Fibroblast of skin of left quadriceps (primary cell): ENCODE measurements around the gene FAM47E.

ENCODE experiments used
- DNase-seq, 2 experiments: peaks; one replicate each; pipeline ENCODE4 v3.0.0-alpha.2; 2013; ENCODE audit warnings: low read depth in 2 of 2

The FAM47E gene

DNA sequence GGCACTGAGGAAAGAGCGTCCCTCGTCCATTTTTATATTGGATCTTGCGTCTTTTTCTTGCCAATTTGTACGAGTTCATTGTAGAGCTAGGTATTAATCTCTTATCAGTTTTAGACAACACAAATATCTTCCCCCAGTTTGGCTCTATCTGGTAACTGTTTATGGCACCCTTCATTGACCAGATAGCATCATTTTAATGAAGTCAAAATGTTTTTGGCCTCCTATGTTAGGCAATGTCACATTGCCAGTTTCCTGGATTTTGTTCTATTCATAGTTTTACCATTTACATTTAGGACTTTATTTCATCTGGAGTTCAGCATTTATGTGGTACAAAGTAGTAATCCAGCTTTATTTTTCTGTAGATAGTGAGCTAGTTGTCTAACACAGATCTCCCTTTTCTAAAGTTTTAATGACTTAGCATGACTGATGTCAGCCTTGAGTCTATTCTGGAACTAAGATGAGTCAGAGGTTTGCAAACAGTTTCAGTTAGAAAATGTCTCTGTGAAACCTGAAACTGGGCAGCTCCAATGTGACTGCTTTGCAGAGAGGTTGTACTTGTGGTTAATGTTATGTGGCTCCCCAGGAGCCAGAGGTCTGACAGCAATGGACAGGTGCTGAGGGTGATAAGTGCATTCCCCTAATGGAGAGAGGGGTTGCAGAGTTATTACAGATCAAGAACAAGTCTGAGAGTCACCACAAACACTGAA, 49.7 kb downstream of the FAM47E start:
- peak; percentile 29 to 38 for DNase-seq

DNA sequence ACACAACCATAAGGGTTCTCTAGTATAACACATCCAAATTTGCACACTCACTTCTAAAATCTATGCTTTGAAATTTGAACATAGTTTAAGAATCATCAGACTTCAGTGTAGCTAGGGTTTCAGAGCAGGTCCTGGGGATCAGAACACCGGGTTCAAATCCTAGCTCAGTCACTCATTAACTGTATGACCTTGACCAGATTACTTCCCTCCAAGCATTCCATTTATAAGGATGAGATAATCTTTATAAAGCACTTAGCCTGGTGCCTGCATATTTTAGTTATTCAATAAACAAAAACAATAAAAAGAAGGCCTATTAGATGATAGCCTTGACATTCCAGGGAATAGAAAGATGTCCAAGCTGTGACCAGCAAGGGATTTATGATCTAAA, 50.2 kb downstream of the FAM47E start:
- no peak for DNase-seq

DNA sequence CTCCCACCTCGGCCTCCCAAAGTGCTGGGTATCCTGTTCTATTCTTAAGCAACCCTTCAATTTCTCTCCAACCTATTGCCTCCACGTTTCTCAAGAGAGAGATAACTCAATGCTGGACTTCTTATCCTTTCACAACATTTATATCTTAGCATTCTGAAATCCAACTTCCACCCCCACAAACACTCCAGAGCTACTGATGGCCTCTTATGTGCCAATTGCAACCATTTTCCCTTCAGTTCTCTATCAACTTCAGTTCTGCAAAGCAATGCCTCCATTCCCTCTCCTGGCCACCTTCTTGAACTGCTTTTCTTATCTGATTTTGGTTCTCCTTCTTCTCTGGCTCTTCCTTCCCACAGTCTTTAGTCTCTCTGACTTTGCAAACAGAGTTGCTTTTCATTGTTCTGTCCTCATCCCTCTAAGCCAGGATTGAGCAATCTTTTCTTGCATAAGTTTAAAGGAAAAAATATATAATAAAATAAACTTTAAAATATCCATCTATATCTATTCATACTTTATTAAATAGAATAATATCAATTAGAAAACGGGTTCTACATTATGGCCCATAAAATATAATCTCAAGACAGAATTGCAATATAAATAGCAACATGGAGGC, 51.4 kb downstream of the FAM47E start:
- DNase-seq, result no peak

DNA sequence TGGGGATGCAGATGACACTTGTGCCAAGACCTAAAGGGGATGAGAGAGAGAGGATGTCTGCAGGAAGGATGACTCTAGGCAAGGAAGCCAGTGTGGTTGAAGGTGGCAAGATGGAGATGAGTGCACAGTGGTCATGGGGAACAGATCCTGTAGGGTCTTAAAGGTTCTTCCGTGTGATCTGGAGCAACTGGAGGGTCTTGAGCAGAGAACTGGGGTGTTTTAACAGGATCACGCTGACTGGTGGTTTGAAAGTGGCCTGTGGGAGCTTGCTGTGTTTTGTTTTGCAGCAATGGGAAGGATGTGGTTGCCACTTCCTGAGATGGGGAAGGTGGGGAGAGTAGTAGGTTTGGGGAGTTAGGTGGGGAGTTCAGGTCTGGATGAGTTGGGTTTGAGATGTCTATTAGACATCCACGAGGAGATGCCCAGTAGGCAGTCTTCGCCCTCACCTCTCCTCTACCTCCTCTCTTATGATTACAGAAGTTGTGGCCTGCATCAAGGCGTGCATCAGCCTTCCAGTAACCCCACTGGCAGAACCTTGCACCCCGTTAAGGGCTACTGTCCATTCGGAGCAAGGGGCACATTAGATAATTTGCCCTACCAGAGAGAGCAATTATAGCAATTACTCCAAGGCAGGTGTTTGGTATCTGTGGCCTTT, 53.6 kb downstream of the FAM47E start:
- DNase-seq, result no peak

DNA sequence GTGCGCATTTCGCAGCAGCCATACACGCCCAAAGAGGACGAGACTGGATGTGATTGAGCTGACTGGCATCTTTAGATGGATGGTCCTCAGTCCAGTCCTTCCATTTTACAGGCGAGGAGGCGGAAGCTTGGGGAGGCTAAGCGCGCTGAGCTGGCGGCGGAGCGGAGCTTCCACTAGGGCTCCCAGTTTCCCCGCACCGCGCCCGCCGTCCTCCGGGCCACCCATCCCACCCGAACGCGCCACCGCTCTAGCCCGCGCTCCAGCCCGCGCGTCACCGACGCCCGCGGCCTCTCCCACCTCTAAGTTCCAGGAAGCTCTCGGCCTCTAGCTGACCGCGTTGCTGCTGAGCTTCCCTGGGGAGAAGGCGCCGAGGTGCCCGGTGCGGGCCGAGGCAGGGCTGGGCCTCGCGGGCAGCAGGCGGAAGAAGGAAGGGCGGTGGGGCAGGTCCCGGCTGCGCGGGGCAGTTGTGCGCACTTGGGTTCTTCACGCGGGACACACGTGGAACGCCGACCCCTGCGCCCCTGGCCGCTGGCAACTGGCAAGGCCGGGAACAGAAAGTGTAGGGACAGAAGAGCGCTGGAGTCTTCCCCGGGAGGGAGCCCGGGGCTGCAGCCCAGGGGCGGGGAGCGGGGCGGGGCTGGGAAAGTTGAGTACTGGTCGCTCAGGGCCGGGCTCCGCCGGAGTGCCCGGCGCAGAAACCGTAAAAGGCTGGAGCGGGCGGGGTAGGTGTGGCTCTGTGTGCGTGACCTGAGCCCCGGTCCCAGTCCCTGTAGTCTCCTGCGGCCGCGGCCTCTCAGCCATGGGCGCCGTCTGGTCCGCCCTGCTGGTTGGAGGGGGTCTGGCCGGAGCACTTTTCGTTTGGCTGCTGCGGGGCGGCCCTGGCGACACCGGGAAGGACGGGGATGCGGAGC, 54.7 kb downstream of the FAM47E start, which contains the start of gene STBD1:
Gene STBD1 (plus strand): TSS at position 763 of the 911 bp plus-strand sequence. CDS start 37 bp downstream, at position 800.
- peak; percentile 17 to 21 for DNase-seq

DNA sequence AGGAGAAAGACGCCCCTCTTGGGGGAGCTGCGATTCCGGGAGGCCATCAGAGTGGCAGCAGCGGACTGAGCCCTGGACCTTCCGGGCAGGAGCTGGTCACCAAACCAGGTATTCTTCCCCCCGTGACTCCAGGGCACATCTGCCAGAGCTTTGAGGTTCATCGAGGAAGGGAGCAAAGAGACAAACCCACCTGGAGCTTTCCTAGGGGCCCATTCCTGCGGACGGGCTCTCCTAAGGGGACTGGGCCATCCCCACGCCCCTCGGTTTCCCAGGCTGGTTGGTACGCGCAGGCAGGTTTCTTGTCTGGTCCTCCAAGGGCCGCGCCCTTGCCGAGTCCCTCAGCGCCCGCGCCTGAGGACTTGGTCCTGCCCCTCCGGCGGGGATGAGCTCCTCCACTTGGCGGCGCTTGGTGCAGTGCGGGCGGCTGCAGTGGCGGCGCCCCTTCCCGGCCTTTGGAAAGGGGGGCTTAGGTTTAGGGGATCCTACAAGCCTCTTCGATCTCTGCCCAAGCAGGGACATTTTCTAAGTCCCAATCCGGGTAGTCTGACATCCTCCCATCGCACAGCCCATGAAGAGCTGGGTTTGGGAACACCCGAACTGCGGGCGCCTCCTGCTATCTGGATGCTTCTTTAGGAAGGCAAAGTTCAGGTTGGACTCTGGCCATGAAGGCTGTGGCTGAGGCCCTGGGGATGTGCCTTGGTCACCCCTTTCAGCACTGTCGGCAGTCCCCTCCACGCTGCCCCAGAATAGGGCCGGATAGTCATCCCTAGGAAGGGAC, 55.5 kb downstream of the FAM47E start:
- peak; percentile 10 to 15 for DNase-seq

DNA sequence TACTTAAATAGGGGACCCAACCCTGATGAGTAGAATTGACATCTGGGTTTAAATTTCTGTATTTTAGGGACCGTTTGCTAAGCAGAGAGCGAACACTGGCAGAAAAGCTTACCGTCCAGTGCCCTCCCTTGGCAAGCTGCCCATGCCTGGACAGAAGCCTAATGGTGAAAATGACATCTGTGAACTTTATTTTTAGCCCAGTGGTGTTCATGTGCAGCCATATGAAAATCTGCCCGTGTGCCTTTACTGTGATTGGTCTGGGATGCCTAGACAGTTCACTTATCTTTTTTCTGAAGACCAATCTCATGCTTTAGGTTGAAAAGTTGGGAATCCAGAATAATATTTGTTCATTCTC, 56.1 kb downstream of the FAM47E start:
- DNase-seq, result no peak

DNA sequence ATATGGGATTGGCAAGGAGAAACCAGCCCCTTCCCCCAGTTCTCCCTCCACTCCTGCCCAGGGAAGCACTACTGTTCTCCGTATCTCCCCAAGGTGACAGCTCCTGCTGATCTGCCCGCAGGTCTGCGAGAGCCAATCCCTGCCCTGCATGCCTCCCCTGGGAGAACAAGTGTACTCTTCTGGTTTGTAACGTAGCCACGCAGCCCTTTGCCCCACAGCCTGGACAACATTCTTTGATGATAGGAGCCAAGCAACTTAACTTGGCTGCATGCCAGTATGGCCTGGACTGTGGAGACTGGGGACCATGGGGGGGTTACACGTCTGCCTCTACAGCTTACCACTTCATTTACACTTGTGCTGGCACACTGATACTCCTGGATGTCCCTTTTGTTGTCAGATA, 57.0 kb downstream of the FAM47E start:
- DNase-seq, result no peak

DNA sequence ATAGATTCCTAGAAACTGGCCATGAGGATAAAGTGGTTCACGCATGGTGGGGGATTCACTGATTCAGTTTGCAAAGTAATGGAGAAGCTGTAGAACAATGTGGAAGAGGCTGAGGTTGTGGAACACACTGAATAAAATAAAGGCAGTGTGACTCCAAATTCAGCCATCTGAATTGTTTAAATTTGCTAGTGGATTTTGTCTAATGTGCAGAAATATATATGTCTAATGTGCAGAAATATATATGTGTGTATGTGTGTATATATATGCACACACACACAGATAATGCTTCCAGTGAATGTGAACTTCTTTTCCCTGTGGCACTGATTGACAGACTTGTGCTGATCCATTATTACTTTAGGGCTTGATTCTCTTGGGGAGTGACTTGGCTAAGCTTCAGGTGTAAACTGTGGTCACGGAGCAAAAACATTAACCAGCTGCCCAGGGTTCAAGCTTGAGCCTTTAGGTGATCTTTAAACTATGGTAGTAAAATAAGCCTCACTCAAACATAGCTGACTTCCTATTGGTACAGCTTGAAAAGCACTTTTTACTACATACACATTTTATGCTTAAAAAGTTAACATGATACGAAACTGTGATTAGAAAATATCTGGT, 58.5 kb downstream of the FAM47E start:
- no peak for DNase-seq

DNA sequence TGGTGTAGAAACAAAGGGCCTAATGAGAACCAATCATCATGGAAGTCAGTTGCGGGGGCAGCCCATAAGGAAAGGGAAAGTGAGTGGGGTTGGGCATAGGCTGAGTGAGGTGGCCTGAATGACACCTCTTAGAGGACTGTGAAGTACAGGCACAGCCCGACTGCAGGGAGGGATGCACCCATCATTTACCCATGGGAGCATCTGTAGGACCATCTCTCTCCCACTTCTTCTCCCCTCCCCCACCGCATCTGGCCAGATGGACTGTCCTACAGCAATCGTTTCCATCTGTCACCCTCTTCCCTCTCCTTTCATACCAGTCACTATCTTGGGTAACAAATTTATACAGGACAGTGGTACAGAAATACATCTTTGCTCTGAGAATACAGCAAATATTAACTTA, 59.2 kb downstream of the FAM47E start:
- DNase-seq, result no peak

DNA sequence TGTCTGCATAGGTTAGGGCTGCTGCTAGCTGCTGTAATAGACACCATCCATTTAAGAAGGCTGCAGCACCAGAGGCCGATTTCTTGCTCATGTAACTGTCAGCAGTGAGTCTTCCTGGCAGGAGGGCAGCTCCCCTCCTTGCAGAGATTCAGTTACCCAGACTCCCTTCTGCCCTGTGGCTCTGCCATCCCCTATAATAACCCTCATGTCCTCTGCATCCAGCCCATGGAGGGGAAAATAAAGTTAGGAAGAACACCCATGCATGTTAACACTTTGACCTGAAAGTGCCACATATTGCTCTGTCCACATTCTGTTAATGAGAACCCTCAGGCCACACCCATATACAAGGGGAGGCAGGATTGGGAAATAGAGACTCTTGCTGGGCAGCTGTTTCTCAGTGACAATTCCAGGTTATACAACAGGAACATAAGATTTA, 60.4 kb downstream of the FAM47E start:
- no peak for DNase-seq

DNA sequence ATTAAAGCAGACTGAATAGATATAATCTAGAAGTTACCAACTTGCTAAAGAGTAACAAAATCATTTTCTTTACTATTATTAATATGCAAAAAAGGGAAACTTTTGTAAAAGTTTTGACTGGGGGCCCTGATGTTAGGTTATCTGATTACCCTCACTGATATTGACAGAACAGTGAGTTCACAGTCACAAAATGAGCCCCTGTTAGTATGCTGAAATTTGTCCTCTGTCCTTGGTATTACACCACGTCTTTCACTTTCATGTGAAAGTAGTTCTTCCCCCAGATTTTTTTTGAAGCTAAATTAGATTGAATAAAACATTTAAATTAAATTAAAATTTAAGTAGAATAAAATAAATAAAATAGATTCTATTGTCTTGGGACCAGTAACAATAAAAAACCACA, 60.9 kb downstream of the FAM47E start:
- no peak for DNase-seq

DNA sequence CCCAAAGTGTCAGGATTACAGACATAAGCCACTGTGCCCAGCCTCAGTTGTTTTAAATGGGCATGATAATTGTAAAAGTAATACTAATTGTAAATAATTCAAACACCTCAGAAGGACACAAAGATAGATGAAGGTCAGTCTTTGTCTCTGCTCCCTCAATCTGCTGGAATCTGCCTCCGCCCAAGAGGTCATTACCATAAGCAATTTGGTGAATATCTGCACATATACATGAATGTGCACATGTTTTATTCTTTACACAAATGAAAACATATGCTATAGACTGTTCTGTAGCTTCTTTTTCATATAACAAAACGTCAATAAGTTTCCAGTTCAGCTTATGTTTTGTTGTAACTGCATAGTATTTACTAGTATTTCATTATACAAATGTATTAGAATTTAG, 62.0 kb downstream of the FAM47E start:
- DNase-seq, result no peak

DNA sequence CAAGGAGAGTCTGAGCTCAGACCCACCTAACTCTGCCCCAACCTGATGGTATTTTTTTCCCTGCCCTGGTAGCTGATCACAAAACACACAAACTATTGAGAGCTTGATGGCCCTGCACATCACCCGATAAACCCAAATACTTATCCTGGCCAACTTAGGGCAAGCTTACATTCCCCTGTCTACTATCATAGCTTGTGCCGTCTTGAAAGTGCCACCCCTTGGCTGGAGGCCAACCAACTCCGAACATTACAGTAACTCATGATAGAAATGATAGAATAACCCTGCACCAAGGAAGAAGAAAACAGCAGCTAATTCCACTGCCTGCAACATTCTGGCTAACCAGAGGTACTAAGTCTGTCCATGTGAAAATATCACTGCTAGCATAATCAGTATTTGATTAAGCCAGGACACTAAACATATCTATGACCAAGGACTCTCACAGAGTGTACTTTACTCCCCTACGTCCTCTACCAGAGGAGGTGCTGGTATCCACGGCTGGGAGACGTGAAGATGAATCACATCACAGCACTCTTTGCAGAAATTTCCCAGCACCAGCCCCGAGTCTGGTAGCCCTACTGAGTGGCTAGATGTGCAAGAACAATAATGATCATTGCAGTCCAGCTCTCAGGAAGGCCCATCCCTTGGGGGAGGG, 63.9 kb downstream of the FAM47E start:
- no peak for DNase-seq

DNA sequence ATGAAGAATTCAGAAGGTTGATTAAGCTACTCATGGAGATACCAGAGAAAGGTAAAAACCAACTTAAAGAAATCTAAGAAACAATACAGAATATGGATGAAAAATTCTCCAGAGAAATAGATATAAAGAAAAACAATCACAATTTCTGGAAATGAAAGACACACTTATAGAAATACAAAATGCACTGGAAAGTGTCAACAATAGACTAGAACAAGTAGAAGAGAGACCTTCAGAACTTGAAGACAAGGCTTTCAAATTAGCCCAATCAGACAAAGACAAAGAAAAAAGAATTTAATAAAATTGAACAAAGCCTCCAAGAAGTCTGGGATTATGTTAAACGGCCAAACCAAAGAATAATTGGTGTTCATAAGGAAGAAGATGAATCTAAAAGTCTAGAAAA, 64.6 kb downstream of the FAM47E start:
- DNase-seq, result no peak

DNA sequence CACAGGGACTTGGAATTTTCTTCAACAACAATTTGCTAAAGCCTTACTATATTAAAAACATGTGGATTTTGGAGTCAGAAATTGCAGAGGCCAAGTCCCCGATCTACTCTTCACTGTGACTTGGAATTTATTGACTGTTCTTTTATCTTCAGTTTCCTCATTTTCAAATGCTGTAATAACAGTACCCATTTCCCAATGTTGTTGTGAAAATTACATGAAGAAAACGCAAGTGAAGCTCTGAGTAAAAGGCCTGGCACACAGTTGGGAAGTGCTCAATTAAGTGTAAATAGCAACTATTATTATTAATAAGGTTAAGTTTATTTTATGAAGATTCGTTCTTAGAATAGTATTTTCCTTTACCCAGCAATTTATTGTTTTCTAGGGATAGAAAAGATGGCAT, 70.7 kb downstream of the FAM47E start:
- DNase-seq, result no peak

DNA sequence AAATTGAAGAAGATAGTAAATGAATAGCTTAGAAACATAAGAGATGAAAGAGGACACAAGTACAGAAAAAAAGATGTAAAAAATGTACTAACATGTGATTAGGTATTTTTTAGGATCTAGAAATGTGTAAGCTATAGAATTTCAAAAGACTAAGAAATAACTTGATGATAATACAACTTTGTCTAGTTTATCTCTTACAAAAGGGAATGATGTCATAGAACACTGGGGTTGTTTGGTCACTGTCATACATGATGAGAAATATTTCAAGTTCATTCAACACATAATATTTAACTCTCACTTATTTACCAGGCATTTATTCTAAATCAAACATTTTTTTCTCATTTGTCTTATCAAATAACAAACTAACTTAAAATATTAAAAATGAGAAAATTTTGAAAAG, 73.6 kb downstream of the FAM47E start:
- DNase-seq, result no peak

DNA sequence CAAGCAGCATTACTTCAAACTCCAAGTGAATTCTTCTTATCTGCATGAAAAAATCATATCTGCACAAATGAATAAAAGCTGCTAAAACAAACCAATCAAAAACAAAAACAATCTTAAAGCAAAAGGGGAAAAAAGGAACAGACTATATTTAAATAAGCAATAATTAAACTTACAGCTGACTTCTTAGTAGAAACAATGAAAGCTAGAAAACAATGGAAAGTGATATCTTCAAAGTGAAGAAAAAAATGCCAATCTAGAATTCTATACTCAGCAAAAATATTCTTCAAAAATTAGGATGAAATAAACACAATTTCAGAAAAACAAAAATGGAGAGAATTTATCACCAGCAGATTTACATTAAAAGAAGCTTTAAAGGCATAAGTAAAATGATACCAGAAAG, 75.0 kb downstream of the FAM47E start:
- DNase-seq, result no peak
